Cardiac fibroblast (primary cell): ENCODE measurements around the gene TYK2.

Experiments used
- DNase-seq, 2 donors: peaks; one replicate each; pipeline versions ENCODE4 v3.0.0 to v3.0.0-alpha.2; 2010; ENCODE audit warnings: low read depth in 2 of 2
- H3K4me3 ChIP-seq, 2 donors: replicated peaks in 1 of 2; 1 replicate in 1 of 2; 2 replicates in 1 of 2; pipeline ENCODE4 v1.5.1; 2011; ENCODE audit warnings: low read depth in 2 of 2, low read length in 2 of 2, mild to moderate bottlenecking in 2 of 2, moderate library complexity in 1 of 2
- TF ChIP-seq, protein P1 (sequence below): IDR thresholded peaks from one replicate; pipeline ENCODE4 v1.5.1; 2011; ENCODE audit warnings: low read depth, mild to moderate bottlenecking, low read length, inconsistent platforms

TYK2 gene

GRCh38 chr19:10333758-10334587 is 46.4 kb downstream of the TYK2 start:
- H3K4me3 ChIP-seq: peak overlapping the region; percentile 94 to 95
- TF ChIP-seq, protein P1, sequence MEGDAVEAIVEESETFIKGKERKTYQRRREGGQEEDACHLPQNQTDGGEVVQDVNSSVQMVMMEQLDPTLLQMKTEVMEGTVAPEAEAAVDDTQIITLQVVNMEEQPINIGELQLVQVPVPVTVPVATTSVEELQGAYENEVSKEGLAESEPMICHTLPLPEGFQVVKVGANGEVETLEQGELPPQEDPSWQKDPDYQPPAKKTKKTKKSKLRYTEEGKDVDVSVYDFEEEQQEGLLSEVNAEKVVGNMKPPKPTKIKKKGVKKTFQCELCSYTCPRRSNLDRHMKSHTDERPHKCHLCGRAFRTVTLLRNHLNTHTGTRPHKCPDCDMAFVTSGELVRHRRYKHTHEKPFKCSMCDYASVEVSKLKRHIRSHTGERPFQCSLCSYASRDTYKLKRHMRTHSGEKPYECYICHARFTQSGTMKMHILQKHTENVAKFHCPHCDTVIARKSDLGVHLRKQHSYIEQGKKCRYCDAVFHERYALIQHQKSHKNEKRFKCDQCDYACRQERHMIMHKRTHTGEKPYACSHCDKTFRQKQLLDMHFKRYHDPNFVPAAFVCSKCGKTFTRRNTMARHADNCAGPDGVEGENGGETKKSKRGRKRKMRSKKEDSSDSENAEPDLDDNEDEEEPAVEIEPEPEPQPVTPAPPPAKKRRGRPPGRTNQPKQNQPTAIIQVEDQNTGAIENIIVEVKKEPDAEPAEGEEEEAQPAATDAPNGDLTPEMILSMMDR: no peak
- no peak for DNase-seq

- peak within 1 kb of the TSS; percentile 94 to 95 for H3K4me3 ChIP-seq
- peak; percentile 98 for DNase-seq
- TF ChIP-seq, protein P1: no peak
Observed at GRCh38 chr19:10332965-10333757, 47.2 kb downstream of the TYK2 start, which contains the start of gene RAVER1. Gene RAVER1 (minus strand): TSS chr19:10333529. CDS start chr19:10333507, 22 bp downstream.

- H3K4me3 ChIP-seq: peak overlapping the region; percentile 94 to 95
- no peak for DNase-seq
- TF ChIP-seq, protein P1: no peak
Observed at GRCh38 chr19:10332158-10332964, 48.0 kb downstream of the TYK2 start.

DNA sequence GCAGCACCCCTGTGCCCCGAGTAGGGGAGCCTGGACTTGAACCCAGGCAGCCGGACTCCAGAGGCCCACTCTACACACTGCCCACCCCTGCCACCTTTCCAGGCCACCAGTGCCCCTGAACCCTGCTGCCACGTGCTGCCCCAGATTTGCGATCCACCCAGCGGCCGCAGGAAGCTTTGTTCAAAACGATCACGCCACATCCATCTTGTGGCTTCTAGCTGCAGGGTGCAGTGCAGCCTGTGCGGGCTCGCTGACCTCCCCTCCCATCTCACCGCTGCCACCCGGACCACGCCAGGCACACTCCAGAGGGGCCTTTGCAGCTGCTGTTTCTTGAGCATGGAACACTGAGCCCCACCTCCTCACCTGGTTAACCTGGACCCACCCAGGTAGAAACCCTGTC is 50.8 kb downstream of the TYK2 start:
- no peak for DNase-seq
- TF ChIP-seq, protein P1: no peak
- no peak overlapping the region for H3K4me3 ChIP-seq

- DNase-seq: no peak
- H3K4me3 ChIP-seq: no peak overlapping the region
- TF ChIP-seq, protein P1: no peak
Observed at GRCh38 chr19:10328558-10329429, 51.6 kb downstream of the TYK2 start.

DNA sequence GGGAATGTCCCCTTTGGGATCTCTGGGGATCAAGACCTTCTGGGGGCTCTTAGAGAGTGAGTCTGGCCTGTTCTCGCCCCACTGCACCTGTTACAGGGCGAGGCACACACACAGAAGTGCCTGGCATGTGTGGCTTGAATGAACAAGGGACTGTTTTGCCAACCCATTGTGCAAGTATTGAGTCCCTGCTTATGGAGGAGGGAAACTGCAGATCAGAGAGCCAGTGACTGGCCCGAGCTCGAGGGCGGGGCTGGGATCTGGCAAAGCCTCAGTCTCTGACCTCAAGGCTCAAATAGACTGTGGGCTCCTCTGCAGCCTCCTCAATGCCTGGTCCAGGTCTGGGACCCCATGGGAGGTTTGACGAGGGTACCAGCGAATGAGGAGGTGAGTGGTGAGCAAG is 52.6 kb downstream of the TYK2 start:
- TF ChIP-seq, protein P1: no peak
- DNase-seq: no peak
- no peak overlapping the region for H3K4me3 ChIP-seq
